ENCODE results near the gene FMNL2. TPM values are rescaled to one million over a fixed set of nuclear protein-coding genes. Genes with fewer than 3 reads are reported as not detected.

FMNL2 gene
- total RNA-seq, 4 donors from 2014 or later: 5.8 to 19.8 (median 16.9) TPM

DNA sequence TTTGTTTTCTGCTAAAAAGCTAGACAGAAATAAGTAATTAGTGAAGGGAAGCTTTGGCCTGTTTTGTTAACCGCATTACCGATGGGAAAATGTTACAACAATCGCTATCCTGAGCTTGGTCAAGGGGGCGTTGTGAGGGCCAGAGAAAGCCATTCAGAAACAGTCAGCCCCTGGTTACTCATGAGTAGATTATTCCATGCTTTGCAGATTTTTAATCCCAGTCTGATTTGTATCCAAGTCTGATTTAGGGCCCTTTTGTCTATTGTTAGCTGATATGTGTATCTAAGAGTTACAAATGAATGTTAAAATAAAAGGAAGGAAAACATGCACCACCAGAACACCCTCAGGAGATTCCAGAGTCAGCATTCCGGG is 283.2 kb downstream of the FMNL2 start:
- no peaks in the 10 kb centered on the region for H3K9me3 ChIP-seq
- no peak for DNase-seq
- no peak overlapping the region for H3K4me3 ChIP-seq
- no peak overlapping the region for H3K27ac ChIP-seq
- peaks cover 0 to 15% (median 0%) of the 10 kb centered on the region in 3 donors for H3K4me1 ChIP-seq
- WGBS, 2 donors: 52 to 55% methylated on average over 5 of the region's 5 CpGs
- intact Hi-C loops (cut with DNase I): no loop called here
- no peaks in the 10 kb centered on the region for H3K27me3 ChIP-seq
- TF ChIP-seq, protein P1, sequence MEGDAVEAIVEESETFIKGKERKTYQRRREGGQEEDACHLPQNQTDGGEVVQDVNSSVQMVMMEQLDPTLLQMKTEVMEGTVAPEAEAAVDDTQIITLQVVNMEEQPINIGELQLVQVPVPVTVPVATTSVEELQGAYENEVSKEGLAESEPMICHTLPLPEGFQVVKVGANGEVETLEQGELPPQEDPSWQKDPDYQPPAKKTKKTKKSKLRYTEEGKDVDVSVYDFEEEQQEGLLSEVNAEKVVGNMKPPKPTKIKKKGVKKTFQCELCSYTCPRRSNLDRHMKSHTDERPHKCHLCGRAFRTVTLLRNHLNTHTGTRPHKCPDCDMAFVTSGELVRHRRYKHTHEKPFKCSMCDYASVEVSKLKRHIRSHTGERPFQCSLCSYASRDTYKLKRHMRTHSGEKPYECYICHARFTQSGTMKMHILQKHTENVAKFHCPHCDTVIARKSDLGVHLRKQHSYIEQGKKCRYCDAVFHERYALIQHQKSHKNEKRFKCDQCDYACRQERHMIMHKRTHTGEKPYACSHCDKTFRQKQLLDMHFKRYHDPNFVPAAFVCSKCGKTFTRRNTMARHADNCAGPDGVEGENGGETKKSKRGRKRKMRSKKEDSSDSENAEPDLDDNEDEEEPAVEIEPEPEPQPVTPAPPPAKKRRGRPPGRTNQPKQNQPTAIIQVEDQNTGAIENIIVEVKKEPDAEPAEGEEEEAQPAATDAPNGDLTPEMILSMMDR (IDR thresholded peaks at IDR 0.05): no peak
- TF ChIP-seq POLR2A (IDR thresholded peaks at IDR 0.05): no peak
- peaks cover 0 to 51% (median 0%) of the 10 kb centered on the region in 3 donors for H3K36me3 ChIP-seq

DNA sequence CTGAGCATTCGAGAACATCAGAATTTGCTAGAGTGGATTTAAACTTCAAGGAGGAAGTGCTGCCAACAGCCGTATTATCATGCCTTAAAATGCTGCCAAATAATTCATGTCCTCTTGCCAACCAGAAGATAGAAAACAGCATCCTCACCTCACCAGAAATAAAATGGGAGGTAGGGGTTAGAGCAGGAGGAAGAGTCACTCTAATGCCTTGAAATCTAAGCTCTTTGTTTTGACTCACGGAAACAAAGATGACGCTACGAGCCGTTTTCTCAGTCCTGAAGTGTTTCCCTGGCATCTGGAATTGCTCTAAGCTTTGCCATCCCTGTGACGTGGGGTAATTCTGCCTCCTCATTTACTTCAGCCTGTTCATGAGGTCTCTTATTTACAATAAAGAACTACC is 285.2 kb downstream of the FMNL2 start:
- Histone ChIP-seq H3K4me1 (peaks cover 0 to 15% (median 0%) of the 10 kb centered on the region in 3 donors), H3K9me3 (no peaks in the 10 kb centered on the region), H3K4me3 (no peak overlapping the region), H3K36me3 (peaks cover 0 to 45% (median 0%) of the 10 kb centered on the region in 3 donors), H3K27ac (no peak overlapping the region), H3K27me3 (no peaks in the 10 kb centered on the region)
- DNase-seq: no peak
- WGBS, 2 donors: 67 to 76% methylated on average over 7 of the region's 7 CpGs
- intact Hi-C loops (cut with DNase I): no loop called here
- TF ChIP-seq POLR2A (IDR thresholded peaks at IDR 0.05): no peak
- TF ChIP-seq, protein P1 (IDR thresholded peaks at IDR 0.05): no peak

DNA sequence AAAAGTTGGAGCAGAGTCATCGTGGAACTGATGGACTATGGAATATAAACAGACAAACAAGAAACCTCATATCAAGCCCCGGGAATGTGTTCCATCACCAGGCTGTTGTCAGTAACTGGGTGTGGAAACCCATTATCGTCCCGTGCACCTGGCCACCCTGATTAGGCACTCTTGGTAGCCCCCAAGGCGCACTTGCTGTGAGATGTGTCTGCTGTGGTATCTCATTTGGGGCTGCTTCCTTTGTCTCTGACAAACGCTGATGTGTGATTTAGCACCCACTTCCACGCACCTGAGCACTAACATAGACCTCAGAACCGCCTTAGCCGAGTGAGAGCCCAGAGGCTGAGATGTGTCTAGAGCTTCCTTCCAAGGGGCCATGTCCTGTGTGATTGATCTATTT is 286.0 kb downstream of the FMNL2 start:
- no peak for DNase-seq
- peaks cover 0 to 15% (median 0%) of the 10 kb centered on the region in 3 donors for H3K4me1 ChIP-seq
- H3K4me3 ChIP-seq: no peak overlapping the region
- TF ChIP-seq POLR2A (IDR thresholded peaks at IDR 0.05): no peak
- TF ChIP-seq, protein P1 (IDR thresholded peaks at IDR 0.05): no peak
- peaks cover 0 to 44% (median 0%) of the 10 kb centered on the region in 3 donors for H3K36me3 ChIP-seq
- no peak overlapping the region for H3K27ac ChIP-seq
- 89 to 96% methylated on average over 6 to 9 of the region's 9 CpGs for WGBS, 2 donors
- H3K9me3 ChIP-seq: no peaks in the 10 kb centered on the region
- intact Hi-C loops (cut with DNase I): no loop called here
- no peaks in the 10 kb centered on the region for H3K27me3 ChIP-seq

DNA sequence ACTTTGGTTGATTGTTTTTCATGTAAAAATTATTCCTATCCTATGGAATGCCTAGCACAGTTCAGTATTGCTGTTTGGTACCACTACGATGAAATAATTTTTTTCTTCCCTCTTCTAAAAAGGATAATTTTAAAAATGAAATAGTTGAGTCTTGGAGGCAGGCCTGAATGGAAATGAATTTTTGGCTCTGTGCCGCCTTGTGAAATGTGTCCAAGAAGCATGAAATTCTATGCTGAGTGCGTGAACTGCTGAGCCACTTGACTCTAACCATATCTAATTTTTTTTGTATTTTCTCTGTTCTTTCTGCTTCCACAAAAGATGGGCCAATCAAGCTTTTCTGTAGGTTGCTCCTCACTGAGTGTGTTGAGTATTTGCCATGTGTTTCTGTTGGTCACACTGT is 287.2 kb downstream of the FMNL2 start:
- no peak for DNase-seq
- intact Hi-C loops (cut with DNase I): no loop called here
- Histone ChIP-seq H3K4me3 (no peak overlapping the region), H3K9me3 (no peaks in the 10 kb centered on the region), H3K27ac (no peak overlapping the region), H3K27me3 (no peaks in the 10 kb centered on the region), H3K4me1 (peaks cover 0 to 15% (median 0%) of the 10 kb centered on the region in 3 donors), H3K36me3 (peaks cover 0 to 38% (median 0%) of the 10 kb centered on the region in 3 donors)
- TF ChIP-seq POLR2A (IDR thresholded peaks at IDR 0.05): no peak
- TF ChIP-seq, protein P1 (IDR thresholded peaks at IDR 0.05): no peak
- 79 to 83% methylated on average over 3 of the region's 3 CpGs for WGBS, 2 donors

DNA sequence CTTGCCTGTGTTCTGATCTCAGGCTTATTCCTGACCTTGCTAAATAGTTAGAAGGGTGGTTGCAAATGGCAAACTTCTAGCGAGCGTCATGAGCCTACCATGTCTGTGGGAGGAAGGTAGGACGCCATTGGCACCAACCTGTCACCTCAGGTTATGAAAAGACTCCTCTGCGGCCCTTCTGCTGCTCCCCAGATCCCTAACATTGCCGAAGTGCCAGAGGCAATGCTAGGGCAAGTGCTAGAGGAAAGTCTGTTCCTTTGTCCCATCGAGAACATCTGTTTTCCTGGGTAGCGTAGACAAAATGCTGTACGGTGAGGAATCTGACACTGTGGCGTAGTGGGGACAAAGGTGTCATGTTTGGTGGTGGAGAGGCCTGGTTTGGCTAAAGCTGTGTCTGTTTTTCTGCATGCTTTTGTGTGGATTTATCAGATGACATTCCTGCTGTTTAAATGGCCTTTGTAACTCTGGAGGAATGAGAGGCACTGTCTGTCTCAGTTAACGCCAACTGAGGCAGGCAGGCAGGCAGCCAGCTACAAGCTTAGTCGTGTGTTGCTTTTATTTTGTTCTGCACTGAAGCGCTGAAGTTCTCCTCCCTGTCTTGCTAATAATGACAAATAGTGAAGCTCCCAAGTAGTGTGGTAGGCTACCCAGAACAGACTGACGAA is 288.2 kb downstream of the FMNL2 start:
- no peaks in the 10 kb centered on the region for H3K9me3 ChIP-seq
- H3K27me3 ChIP-seq: no peaks in the 10 kb centered on the region
- DNase-seq: no peak
- H3K27ac ChIP-seq: no peak overlapping the region
- H3K4me3 ChIP-seq: no peak overlapping the region
- TF ChIP-seq POLR2A (IDR thresholded peaks at IDR 0.05): no peak
- TF ChIP-seq, protein P1 (IDR thresholded peaks at IDR 0.05): no peak
- intact Hi-C loops (cut with DNase I): no loop called here
- H3K36me3 ChIP-seq: peaks cover 0 to 39% (median 0%) of the 10 kb centered on the region in 3 donors
- peaks cover 0 to 7% (median 0%) of the 10 kb centered on the region in 3 donors for H3K4me1 ChIP-seq
- 72 to 75% methylated on average over 12 to 13 of the region's 13 CpGs for WGBS, 2 donors

Measured in esophagus squamous epithelium (tissue), 5 donors.